DMS153 (cell line): Measurements from ENCODE around the gene RBBP8.

Source experiments
- DNase-seq: peaks from one replicate; lab custom pipeline; 2025; lab: John Stamatoyannopoulos, UW

RBBP8 gene

DNA sequence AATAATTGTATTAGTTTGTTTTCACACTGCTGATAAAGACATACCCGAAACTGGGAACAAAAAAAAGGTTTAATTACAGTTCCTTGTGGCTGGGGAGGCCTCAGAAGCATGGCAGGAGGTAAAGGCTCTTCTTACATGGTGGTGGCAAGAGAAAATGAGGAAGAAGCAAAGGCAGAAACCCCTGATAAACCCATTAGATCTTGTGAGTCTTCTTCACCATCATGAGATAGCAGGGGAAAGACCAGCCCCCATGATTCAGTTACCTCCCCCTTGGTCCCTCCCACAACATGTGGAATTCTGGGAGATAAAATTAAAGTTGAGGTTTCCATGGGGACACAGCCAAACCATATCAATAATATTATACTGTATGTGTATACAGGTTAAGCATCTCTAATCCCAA is 128.9 kb downstream of the RBBP8 start:
- no peak for DNase-seq

GRCh38 chr18:23063502-23063901 is 130.4 kb downstream of the RBBP8 start:
- no peak for DNase-seq

GRCh38 chr18:23065234-23065806 is 132.2 kb downstream of the RBBP8 start:
- DNase-seq, result no peak

GRCh38 chr18:23066060-23066459 is 132.9 kb downstream of the RBBP8 start:
- DNase-seq, result no peak

- no peak for DNase-seq
These were observed 133.4 kb downstream of the RBBP8 start for GRCh38 chr18:23066504-23067039.

DNA sequence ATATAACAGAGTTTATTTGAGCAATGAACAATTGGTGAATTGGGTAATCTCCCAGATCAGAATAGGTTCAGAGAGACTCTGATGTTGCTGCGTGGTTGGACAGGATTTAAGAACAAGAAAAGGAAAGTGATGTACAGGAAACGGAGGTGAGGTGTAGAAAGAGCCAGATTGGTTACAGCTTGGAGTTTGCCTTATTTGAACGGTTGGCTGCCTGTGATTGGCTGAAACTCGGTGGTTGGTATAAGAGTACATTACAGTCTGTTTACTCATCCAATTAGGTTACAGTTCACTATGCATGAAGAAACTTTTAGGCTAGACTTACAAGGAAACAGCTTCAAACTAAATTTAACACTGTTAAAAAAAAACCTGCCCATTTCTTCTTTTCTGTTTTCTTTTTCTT is 134.1 kb downstream of the RBBP8 start:
- DNase-seq, result no peak

DNA sequence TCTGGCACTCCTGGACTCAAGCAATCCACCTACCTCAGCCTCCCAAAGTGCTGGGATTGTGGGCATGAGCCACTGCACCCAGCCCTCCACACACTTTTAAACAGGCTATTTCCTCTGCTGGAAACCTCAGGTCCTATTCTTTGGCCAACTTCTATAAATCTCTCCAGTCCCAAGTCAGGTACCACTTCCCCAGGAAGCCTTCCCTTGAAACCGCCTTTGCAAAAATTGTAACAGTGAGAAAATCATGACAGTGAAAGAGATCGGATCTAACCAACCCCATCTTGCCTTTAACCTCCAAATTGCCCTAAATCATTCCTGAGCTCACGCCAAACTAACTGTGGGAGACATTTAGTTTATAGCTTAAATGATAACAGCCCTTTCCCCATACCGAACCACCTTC is 134.9 kb downstream of the RBBP8 start:
- DNase-seq, result no peak

DNA sequence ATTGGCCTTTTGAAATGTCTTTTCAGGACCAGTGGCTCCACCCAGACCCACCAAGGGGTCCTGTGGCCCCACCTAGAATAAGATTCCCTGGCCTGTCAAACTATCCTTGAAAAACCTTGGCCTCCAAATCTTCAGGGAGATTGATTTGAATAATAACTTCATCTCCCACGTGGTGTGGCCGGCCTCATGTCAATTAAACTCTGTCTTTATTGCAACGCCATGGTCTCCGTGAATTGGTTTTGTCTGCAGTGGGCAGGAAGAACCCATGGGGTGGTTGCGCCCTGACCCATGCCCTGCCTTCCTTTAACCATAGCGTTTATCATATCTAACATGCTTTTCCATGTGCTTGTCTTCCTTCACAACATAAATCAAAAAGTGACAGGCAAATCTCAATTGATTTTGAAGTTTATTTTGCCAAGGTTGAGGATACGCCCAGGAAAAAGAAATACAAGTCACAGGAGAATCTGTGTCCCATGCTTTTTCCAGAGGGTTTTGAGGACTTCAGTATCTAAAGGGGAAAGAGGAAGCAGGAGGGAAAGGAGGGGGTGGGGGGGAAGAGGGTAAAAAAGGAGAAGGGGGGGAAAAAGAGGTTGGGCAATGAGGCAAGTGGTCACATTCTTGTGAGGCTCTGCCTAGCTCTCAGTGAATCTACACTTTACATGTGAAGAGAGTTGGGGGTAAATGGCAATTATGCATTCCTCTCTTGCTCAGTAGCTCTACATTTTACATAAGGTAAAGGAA is 135.6 kb downstream of the RBBP8 start:
- DNase-seq, result no peak

- DNase-seq, result no peak
These were observed 136.4 kb downstream of the RBBP8 start for GRCh38 chr18:23069481-23069880.

DNA sequence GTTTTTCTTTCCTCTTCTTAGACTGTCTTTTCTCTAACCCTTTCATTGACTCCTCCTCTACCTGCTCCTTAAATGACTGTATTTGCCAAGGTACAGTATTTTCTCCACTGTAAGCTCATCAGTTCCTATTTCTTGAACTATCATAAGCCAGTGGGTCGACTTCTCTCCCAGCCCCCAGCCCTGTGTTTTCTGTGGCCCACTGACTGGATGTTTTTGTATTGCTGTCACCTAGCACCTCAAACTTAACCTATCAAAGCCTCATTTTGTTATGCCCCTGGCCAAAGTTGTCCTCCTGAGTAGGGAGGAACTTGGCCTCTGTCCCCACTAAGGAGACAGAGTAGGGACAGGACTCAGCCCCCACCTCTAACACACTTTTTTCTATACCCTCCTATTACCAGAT is 136.8 kb downstream of the RBBP8 start:
- no peak for DNase-seq

GRCh38 chr18:23071285-23071684 is 138.2 kb downstream of the RBBP8 start:
- no peak for DNase-seq

DNA sequence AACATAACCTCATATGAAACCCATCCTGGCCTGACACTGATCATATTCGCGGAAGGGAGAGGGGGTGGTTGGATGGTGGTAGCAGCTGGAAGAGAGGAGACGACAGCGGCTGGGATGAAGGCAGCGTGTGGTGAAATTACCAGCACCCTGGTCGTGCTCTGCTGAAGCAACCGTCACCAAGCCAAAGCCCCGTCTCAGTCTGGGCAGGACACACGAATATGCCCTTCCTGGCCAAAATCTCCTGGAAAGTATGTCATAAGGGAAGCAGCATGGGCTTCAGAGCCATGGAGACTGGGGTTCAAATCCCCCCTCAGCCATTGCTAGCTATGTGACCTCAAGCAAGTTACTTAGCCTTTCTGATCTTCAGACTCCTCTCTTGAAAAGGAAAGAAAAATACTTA is 139.0 kb downstream of the RBBP8 start:
- DNase-seq, result no peak

DNA sequence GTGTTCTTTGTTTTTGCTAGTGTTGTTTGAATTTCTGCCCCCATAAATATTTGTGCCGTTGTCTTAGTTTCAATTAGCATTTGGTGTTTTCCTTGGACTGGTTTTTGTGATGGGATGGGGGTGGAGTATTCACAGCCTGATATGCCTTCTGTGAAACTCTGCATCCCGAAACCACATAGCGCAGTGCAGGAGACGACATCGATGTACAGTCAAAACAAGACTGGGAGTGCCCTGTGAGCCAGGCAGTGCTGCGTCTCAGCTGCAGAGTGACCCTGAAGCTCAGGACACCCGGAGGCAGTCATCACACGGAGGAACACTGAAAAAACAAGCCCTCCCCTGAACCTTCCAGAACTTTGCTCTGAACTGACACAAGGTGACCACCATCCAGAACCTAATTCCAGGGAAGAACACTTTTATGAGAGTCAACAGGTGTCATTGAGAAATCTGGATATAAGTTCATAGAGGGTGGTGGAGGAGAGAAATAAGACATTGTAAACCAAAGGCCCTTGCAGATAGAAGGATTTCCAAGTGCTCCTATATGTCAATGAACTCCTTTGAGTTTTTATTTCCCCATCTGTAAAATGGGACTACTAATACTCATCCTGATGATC is 141.0 kb downstream of the RBBP8 start:
- DNase-seq, result no peak
